Gastroesophageal sphincter (tissue), 4 donors: ENCODE measurements around the gene BPIFA3. TPM values are rescaled to one million over a fixed set of nuclear protein-coding genes. Genes with fewer than 3 reads are reported as not detected.

Experiments used
- ATAC-seq: fragments of 150-250 bp; one replicate; pipeline ENCODE4 v1.9.1; 2016; ENCODE audit warnings: mild to moderate bottlenecking, moderate library complexity
- H3K27ac ChIP-seq, 4 donors: fragments of 200-600 bp; sonication (generic) in 3 of 4; 1 replicate in 3 of 4; 2 replicates in 1 of 4; pipeline ENCODE4 v1.5.1; 2016 to 2019
- H3K27me3 ChIP-seq: fragments of 200-600 bp; sonication (generic); one replicate; pipeline ENCODE4 v1.5.1; 2019
- H3K36me3 ChIP-seq, 2 donors: fragments of 200-600 bp; sonication (generic); one replicate each; pipeline ENCODE4 v1.5.1; 2019; ENCODE audit warnings: control low read depth in 1 of 2
- H3K4me1 ChIP-seq, 3 donors: fragments of 200-600 bp; sonication (generic); 1 replicate in 2 of 3; 2 replicates in 1 of 3; pipeline ENCODE4 v1.5.1; 2016 to 2019; ENCODE audit warnings: control low read depth in 2 of 3
- H3K4me3 ChIP-seq, 2 donors: fragments of 200-600 bp; sonication (generic); one replicate each; pipeline ENCODE4 v1.5.1; 2019; ENCODE audit warnings: mild to moderate bottlenecking in 1 of 2, moderate library complexity in 1 of 2
- H3K9me3 ChIP-seq, 3 donors: fragments of 200-600 bp; sonication (generic); one replicate each; pipeline ENCODE4 v1.5.1; 2017 to 2019; ENCODE audit warnings: control low read depth in 2 of 3
- CTCF ChIP-seq, 4 experiments: fragments of 200-600 bp in 2 of 4; fragments of 450-650 bp in 2 of 4; sonication (generic) in 1 of 4; IDR thresholded peaks; one replicate each; pipeline ENCODE4 v1.5.1; 2017 to 2019; ENCODE audit warnings: antibody characterized with exemption in 4 of 4, mild to moderate bottlenecking in 2 of 4, moderate library complexity in 2 of 4
- EP300 ChIP-seq: sonication (generic); formaldehyde crosslinking; IDR thresholded peaks from one replicate; pipeline ENCODE4 v1.6.1; 2017; ENCODE audit warnings: antibody characterized with exemption, mild to moderate bottlenecking
- POLR2A ChIP-seq, 2 donors: fragments of 450-650 bp; IDR thresholded peaks; one replicate each; pipeline ENCODE4 v1.6.1; 2017; ENCODE audit warnings: antibody characterized with exemption in 2 of 2, mild to moderate bottlenecking in 2 of 2, moderate library complexity in 1 of 2
- POLR2AphosphoS5 ChIP-seq: sonication (generic); formaldehyde crosslinking; IDR thresholded peaks from one replicate; pipeline ENCODE4 v1.6.1; 2017; ENCODE audit warnings: antibody characterized with exemption
- WGBS, 2 donors: methylation state at CpG; one replicate each; pipeline ENCODE4 v1.1.5; 2018; ENCODE audit warnings: low coverage in 1 of 2; 5-methylcytosine and 5-hydroxymethylcytosine counted together
- total RNA-seq, 4 donors: library from RNA; depleted of rRNA; stranded (reverse); fragments of >200 nt; gene quantifications; one replicate each; pipeline ENCODE4 v1.1.0, GENCODE V29; 2016

Gene BPIFA3
- total RNA-seq, 4 donors from 2014 or later = not detected

- H3K4me1 ChIP-seq = no peaks in the 10 kb centered on the region
- ATAC-seq = no peak
- no peaks in the 10 kb centered on the region for H3K36me3 ChIP-seq
- 54% methylated on average over 6 to 8 of the region's 13 CpGs for whole genome bisulfite sequencing, 2 donors
- H3K27ac ChIP-seq = no peak overlapping the region
- TF ChIP-seq POLR2A (IDR thresholded peaks at IDR 0.05) (no peak), POLR2AphosphoS5 (no peak), CTCF (IDR thresholded peaks at IDR 0.05) (no peak), EP300 (no peak)
- no peak overlapping the region for H3K4me3 ChIP-seq
- H3K27me3 ChIP-seq = peaks cover 50% of the 10 kb centered on the region
- H3K9me3 ChIP-seq = no peaks in the 10 kb centered on the region
Observed at GRCh38 chr20:33273117-33273851, 56.1 kb downstream of the BPIFA3 start.

- Histone ChIP-seq H3K27ac (no peak overlapping the region), H3K9me3 (no peaks in the 10 kb centered on the region), H3K27me3 (peaks cover 51% of the 10 kb centered on the region), H3K4me1 (no peaks in the 10 kb centered on the region), H3K36me3 (no peaks in the 10 kb centered on the region), H3K4me3 (no peak overlapping the region)
- WGBS, 2 donors = 59 to 84% methylated on average over 6 to 8 of the region's 8 CpGs
- ATAC-seq = no peak
- TF ChIP-seq POLR2A (IDR thresholded peaks at IDR 0.05) (no peak), EP300 (no peak), CTCF (IDR thresholded peaks at IDR 0.05) (no peak), POLR2AphosphoS5 (no peak)
Observed at GRCh38 chr20:33275215-33275614, 58.1 kb downstream of the BPIFA3 start.

GRCh38 chr20:33275871-33276270 is 58.7 kb downstream of the BPIFA3 start:
- H3K4me1 ChIP-seq = no peaks in the 10 kb centered on the region
- no peak overlapping the region for H3K4me3 ChIP-seq
- H3K9me3 ChIP-seq = no peaks in the 10 kb centered on the region
- no peaks in the 10 kb centered on the region for H3K36me3 ChIP-seq
- ATAC-seq = no peak
- 42% methylated on average over 2 of the region's 3 CpGs; no CpG with 5 or more reads in 1 of the 2 donors for WGBS, 2 donors
- H3K27me3 ChIP-seq = peaks cover 51% of the 10 kb centered on the region
- H3K27ac ChIP-seq = no peak overlapping the region
- no peak for TF ChIP-seq CTCF (IDR thresholded peaks at IDR 0.05)
- no peak for TF ChIP-seq POLR2AphosphoS5
- TF ChIP-seq EP300 = no peak
- TF ChIP-seq POLR2A (IDR thresholded peaks at IDR 0.05) = no peak

- no peak overlapping the region for H3K4me3 ChIP-seq
- no peak overlapping the region for H3K27ac ChIP-seq
- TF ChIP-seq EP300 (no peak), POLR2A (IDR thresholded peaks at IDR 0.05) (no peak), POLR2AphosphoS5 (no peak), CTCF (IDR thresholded peaks at IDR 0.05) (no peak)
- H3K36me3 ChIP-seq = no peaks in the 10 kb centered on the region
- no peaks in the 10 kb centered on the region for H3K4me1 ChIP-seq
- H3K27me3 ChIP-seq = peaks cover 56% of the 10 kb centered on the region
- no peak for ATAC-seq
- H3K9me3 ChIP-seq = no peaks in the 10 kb centered on the region
- WGBS, 2 donors = 64 to 84% methylated on average over 3 to 4 of the region's 12 CpGs
Observed at GRCh38 chr20:33276303-33277113, 59.4 kb downstream of the BPIFA3 start.

Other genes with a start within 250 kb of the BPIFA3 start
- not detected for gene SUN5, start 212.9 kb upstream of the BPIFA3 start, total RNA-seq
- gene BPIFB2, start 209.6 kb upstream of the BPIFA3 start, total RNA-seq = 100 to 1,000 TPM in 1 of 4 donors, under 1 TPM in 2, not detected in 1; 0.13 to 138 (median 0.15) TPM
- gene BPIFB6, start 185.7 kb upstream of the BPIFA3 start, total RNA-seq = not detected
- not detected for gene BPIFB3, start 163.4 kb upstream of the BPIFA3 start, total RNA-seq
- not detected for gene BPIFB4, start 137.7 kb upstream of the BPIFA3 start, total RNA-seq
- 1 to 10 TPM in 1 of 4 donors, under 1 TPM in 1, not detected in 2; 0.42 to 2.0 TPM for gene BPIFA2, start 49.2 kb upstream of the BPIFA3 start, total RNA-seq
- not detected for gene BPIFA1, start 18.6 kb downstream of the BPIFA3 start, total RNA-seq
- 100 to 1,000 TPM in 1 of 4 donors, under 1 TPM in 1, not detected in 2; 0.58 to 128 TPM for gene BPIFB1, start 65.9 kb downstream of the BPIFA3 start, total RNA-seq
- gene CDK5RAP1, start 184.2 kb downstream of the BPIFA3 start, total RNA-seq = 10 to 100 TPM; 11.6 to 45.0 (median 22.4) TPM
- gene SNTA1, start 226.4 kb downstream of the BPIFA3 start, total RNA-seq = 10 to 100 TPM; 26.8 to 54.6 (median 51.9) TPM